ENCODE data around the gene PDE8B.

PDE8B gene

DNA sequence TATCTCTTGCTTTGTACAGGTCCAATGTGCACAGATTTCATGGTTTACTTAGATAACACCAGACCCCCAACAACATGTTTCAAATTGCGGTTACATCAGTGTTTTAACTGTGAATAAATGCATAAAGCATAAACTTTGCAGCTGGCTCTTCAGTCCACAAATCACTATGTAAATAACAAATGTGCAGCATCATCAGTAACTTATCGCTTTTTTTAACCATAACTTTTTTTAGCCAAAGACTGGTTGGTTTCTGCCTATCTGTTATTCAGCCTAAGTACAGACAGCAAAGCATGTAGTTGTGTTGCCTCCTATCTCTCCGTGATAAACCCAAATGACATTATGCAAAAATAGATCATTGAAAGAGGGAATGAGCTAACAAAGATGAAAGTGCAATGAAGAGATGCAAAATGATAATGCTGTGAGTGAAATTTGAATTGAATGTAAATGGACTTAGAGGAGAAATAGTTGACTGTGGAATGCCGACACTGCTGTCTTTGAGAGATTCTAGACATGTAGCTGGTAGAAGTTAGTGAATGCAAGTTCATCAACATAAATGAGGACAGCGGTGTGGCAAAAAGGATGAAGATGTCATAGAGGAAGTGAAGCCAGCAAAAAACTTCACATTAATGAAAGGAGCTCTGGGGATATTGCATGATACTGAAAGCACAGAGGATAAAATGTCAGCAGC is 108.8 kb downstream of the PDE8B start:
- DNase-seq (ENCODE audit: low read depth in 2 of 2), result no peak

DNA sequence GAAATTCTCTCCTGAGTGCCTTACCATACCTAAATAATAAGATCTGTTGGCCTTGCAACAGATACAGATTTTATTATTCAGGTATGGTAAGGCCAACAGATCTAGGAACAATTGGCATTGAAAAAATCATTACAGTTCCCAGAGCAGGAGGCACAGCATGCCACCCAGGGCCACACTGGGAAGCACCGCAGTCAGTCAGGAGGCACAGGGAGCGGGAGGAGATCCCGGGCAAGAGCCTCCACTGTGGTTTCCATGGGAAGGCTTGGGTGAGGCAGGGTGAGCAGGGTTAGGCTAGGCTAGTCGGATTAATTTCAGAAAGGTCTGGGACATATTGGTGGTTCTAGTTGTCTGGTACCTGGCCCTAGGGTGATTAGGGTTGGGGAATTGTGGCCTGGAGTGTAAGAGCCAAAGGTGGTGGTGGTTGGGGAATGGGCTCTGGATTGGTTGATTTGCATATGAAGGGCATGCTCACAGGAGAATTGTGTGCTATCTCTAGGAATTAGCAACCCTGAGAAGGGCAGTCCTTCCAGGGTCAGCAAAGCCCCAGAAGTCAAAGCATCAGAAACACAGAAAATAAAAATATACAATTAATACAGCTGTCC is 111.4 kb downstream of the PDE8B start:
- DNase-seq (ENCODE audit: low read depth in 2 of 2), result no peak

DNA sequence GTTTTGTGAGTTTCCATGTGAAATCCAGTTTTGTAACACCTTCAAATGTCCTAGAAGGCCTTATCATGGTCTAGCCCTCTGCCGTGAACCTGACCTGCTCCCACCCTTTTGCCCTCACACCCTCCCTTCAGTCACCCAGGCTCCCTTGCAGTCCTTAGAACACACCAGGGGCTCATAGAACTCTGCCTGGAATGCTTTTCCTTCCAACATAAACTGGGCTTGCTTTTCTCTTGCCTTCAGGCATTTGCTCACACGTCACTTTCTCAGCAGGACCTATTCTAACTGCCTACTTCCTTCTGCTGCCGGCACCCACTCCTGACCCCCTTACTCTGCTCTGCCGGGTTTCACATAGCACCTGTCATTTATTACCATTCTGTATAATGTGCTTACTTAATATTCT is 111.9 kb downstream of the PDE8B start:
- no peak for DNase-seq (ENCODE audit: low read depth in 2 of 2)

- DNase-seq (ENCODE audit: low read depth in 2 of 2), result no peak
Observed at GRCh38 chr5:77325921-77326541, 115.6 kb downstream of the PDE8B start.

DNA sequence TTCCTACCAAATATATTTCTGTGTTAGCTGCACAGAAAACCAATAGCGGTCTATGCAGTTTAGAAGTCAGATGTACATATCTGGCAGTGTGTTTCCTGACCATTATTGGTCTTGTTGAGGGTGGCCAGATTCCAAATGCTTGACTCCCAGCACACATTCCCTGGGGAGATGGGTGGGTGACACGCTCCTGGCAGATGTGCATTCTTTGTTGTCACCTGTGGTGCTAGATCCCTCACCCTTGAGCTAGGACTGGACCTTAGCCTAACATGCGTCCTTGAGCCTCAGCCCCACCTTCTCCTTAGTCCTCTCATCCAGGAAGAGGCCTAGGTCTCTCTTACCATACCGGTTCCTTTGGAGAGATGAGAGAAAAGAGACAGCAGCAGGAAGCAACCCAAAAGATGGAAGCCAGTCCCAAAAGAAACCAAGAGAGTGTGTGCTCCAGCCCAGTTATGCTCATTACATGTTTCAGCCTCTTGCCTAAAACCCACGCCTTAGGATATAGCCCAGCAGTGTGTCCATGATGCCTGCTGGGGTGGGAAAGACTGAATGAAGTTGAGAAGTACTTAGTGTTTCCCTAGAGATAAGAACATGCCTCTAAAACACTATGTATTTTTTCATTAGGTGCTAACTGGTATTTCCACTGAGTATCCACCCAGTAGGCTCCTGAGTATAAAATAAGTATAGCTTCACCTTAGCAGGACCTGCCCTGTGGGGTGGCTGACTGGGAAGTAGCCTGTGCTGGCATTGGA is 116.7 kb downstream of the PDE8B start:
- no peak for DNase-seq (ENCODE audit: low read depth in 2 of 2)

DNA sequence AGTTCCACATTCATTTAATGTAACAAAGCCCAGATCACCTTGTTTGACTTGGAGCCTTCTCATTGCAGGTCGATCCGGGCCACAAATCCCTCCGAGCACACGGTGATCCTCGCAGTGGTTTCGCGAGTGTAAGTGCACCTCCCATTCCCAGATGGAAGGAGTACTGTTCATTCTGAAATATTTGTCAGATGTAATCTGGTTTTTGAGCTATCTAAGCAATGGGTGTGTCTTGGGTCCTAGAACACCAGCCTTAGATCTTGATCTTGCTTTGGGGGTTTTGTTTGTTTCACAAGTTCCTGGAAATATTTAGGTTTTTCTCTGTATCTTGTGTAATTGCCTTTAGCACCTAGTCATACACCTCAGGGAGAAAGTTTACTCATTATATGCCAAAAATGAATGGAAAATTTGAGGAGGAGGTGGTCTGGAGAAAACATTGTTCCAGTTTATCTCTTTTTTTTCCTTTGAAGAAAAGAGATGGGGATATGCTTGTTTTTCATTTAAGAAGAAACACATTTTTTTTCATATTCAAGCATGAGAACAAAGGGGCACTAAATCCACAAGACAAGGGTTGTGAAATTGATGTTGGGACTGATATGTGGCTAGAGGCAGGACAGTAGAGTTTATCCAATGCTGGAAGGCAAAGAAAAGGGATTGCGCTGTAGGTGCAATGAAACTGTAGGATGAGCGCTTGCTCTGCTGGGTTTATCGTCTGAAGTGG is 118.6 kb downstream of the PDE8B start:
- no peak for DNase-seq (ENCODE audit: low read depth in 2 of 2)

- DNase-seq (ENCODE audit: low read depth in 2 of 2), result no peak
Observed at GRCh38 chr5:77329664-77330430, 119.4 kb downstream of the PDE8B start.

DNA sequence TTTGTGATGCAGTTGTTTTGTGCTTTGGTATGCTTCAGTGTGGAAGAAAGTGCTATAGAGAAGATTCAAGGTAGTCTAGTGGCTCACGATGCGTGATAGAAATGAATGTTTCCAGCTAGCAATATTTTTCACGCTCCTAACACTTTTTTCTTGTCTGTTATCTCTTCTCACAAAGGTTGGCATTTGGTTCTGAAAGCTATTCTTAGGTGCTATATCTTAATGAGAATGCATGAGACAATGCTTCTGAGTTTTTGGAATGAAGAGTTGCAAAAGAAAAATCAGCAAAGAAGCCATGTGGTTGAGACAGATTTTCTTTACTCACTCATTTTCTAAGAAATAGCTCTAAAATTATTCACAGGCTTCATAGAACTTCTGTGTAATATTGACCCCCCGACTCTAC is 122.6 kb downstream of the PDE8B start:
- no peak for DNase-seq (ENCODE audit: low read depth in 2 of 2)

- no peak for DNase-seq (ENCODE audit: low read depth in 2 of 2)
Observed at GRCh38 chr5:77333451-77334123, 123.1 kb downstream of the PDE8B start.

- no peak for DNase-seq (ENCODE audit: low read depth in 2 of 2)
Observed at GRCh38 chr5:77337246-77337645, 126.8 kb downstream of the PDE8B start.

GRCh38 chr5:77337686-77338085 is 127.2 kb downstream of the PDE8B start:
- DNase-seq (ENCODE audit: low read depth in 2 of 2), result no peak

- no peak for DNase-seq (ENCODE audit: low read depth in 2 of 2)
Observed at GRCh38 chr5:77339337-77339890, 128.9 kb downstream of the PDE8B start.

GRCh38 chr5:77343165-77343564 is 132.7 kb downstream of the PDE8B start:
- DNase-seq (ENCODE audit: low read depth in 2 of 2), result no peak

GRCh38 chr5:77347435-77348098 is 137.1 kb downstream of the PDE8B start:
- no peak for DNase-seq (ENCODE audit: low read depth in 2 of 2)

GRCh38 chr5:77353251-77353650 is 142.8 kb downstream of the PDE8B start:
- DNase-seq (ENCODE audit: low read depth in 2 of 2), result no peak

DNA sequence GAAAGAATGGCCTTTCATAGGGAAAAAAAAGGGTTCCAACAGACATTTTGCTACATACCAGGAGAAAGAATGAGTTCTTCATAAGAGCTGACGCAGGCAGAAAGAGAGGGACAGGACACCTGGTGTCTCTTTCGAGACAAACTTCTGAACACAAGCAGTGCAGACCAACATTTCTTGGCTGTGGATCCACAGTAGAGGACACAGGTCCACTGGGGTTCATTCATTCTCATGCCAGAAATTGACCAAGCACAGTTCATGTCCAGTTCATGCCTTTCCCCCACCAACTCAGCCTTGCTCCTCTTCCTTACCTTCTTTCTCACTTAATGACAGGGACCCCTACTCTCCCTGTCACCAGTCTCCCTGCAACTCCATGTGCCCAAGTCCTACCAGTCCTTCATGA is 144.0 kb downstream of the PDE8B start:
- no peak for DNase-seq (ENCODE audit: low read depth in 2 of 2)

DNA sequence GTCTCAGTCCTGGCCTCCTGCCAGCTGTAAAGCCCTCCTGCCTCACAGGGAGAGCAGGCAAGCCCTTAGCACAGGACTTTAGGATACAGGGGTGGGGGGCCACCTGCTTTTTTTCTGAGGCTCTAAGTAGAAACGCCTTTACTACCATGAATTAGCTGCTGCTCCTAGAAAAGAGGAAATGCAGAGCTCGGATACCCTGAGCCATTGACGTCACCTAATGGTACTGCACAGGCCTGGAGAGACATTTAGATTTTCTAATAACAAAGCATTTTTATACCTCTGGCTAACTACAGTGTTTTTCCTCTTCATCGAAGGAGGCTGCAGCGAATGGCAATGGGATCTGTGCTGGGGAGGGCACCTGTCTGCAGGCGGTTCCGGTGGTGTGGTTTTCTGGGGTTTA is 144.6 kb downstream of the PDE8B start:
- no peak for DNase-seq (ENCODE audit: low read depth in 2 of 2)

GRCh38 chr5:77355751-77356150 is 145.3 kb downstream of the PDE8B start:
- DNase-seq (ENCODE audit: low read depth in 2 of 2), result no peak

GRCh38 chr5:77356740-77357139 is 146.3 kb downstream of the PDE8B start:
- DNase-seq (ENCODE audit: low read depth in 2 of 2), result no peak
